ENCODE results near the gene KIF21B.

- TF ChIP-seq POLR2A (IDR thresholded peaks at IDR 0.05; ENCODE audit: low read depth, low read length) (no peak), RAD21 (IDR thresholded peaks at IDR 0.05; ENCODE audit: low read length) (no peak), RFX5 (IDR thresholded peaks at IDR 0.05; ENCODE audit: low read depth, low read length) (no peak), RCOR1 (IDR thresholded peaks at IDR 0.05; ENCODE audit: insufficient replicate concordance, low read length) (no peak), ELK1 (IDR thresholded peaks at IDR 0.05; ENCODE audit: borderline replicate concordance, low read depth, low read length) (no peak), SMC3 (IDR thresholded peaks at IDR 0.05; ENCODE audit: low read depth, low read length) (no peak), MXI1 (IDR thresholded peaks at IDR 0.05; ENCODE audit: borderline replicate concordance, low read depth, low read length) (no peak)
- TF ChIP-seq, protein P1, sequence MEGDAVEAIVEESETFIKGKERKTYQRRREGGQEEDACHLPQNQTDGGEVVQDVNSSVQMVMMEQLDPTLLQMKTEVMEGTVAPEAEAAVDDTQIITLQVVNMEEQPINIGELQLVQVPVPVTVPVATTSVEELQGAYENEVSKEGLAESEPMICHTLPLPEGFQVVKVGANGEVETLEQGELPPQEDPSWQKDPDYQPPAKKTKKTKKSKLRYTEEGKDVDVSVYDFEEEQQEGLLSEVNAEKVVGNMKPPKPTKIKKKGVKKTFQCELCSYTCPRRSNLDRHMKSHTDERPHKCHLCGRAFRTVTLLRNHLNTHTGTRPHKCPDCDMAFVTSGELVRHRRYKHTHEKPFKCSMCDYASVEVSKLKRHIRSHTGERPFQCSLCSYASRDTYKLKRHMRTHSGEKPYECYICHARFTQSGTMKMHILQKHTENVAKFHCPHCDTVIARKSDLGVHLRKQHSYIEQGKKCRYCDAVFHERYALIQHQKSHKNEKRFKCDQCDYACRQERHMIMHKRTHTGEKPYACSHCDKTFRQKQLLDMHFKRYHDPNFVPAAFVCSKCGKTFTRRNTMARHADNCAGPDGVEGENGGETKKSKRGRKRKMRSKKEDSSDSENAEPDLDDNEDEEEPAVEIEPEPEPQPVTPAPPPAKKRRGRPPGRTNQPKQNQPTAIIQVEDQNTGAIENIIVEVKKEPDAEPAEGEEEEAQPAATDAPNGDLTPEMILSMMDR (conservative IDR thresholded peaks at IDR 0.05; ENCODE audit: low read depth, low read length) = no peak
These were observed 21.0 kb downstream of the KIF21B start for GRCh38 chr1:201002510-201002909.

All from IMR-90 (cell line).